GM12801 (cell line): ENCODE data around the gene CYB5R4.

ENCODE experiments used
- TF ChIP-seq, protein P1 (sequence below): IDR thresholded peaks from one replicate; pipeline ENCODE4 v1.5.1; 2011; ENCODE audit warnings: control low read depth; ENCODE audit not compliant: insufficient read length; ENCODE audit errors: extremely low read depth

CYB5R4 gene

DNA sequence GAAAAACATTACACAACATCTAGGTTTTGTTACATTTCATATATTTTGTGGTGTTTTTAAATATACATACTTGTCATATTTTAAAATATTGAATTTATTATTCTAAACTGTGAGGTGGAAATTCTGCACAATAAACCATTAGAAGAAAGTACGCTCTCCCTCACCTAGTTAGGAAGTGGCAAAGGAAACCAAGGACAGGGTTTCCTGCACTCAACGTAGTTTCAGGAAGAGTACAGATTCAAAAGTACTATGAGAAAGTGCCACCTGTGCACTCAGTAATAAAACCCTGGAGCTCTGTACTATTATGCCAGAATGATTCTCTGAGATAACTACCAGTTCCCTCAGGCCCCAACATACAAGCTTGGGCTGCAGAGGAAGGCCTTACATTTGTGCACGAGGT, 119.5 kb downstream of the CYB5R4 start:
- TF ChIP-seq, protein P1, sequence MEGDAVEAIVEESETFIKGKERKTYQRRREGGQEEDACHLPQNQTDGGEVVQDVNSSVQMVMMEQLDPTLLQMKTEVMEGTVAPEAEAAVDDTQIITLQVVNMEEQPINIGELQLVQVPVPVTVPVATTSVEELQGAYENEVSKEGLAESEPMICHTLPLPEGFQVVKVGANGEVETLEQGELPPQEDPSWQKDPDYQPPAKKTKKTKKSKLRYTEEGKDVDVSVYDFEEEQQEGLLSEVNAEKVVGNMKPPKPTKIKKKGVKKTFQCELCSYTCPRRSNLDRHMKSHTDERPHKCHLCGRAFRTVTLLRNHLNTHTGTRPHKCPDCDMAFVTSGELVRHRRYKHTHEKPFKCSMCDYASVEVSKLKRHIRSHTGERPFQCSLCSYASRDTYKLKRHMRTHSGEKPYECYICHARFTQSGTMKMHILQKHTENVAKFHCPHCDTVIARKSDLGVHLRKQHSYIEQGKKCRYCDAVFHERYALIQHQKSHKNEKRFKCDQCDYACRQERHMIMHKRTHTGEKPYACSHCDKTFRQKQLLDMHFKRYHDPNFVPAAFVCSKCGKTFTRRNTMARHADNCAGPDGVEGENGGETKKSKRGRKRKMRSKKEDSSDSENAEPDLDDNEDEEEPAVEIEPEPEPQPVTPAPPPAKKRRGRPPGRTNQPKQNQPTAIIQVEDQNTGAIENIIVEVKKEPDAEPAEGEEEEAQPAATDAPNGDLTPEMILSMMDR, result no peak

DNA sequence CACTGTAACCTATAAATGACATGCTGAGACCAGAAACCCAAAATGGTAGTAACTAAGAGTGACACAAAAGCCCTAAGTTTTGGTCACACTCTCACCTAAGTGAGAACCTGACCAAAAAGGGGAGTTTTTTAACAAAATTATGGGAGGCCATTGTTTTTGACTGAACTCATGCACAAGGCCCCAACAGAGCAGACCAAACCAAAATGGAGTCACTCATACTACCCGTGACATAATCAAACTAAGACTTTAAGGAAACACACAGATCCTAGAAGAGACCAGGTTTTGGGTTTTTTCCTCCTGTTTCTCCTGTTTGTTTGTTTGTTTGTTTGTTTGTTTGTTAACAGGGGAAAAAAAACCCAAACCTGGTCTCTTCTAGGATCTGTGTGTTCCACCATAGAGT, 124.9 kb downstream of the CYB5R4 start:
- TF ChIP-seq, protein P1, result no peak

DNA sequence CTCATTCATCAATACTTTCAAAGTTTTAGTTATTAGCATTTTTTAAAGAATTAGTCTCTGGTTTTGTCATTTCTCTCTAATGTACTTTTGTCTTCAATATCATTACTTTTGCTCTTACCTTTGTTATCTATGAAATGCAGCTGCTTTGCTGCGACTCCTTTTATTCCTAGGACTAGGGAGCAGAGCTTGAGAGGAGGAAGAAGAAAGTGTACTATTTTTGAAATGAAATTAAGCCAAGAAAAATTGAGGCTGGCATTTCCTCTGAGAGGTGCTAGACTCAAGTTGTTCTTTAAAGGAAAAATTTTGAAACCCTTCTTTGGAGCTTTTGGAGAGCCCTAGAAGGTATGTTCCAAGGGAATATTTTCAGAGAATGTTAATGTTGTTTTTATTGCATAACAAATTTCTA, 125.8 kb downstream of the CYB5R4 start:
- TF ChIP-seq, protein P1, result no peak

DNA sequence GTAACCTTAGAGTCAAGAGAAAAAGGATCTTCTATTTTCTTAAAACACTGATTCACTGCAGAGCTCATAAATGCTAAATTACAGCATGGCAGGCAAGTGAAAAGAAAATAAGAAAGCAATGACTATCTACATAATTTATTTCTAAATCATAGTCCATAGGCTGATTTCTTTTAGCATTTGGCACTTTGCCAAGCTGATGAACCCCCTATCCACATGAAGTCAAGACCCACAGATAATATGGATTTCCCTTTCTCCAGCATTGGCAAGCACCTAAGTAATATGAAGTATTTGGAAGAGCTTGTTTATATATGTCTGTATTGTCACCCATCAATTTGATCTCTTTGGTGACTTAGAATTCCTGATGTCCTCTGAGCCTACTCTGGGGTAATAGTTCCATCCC, 126.2 kb downstream of the CYB5R4 start:
- TF ChIP-seq, protein P1, result no peak

DNA sequence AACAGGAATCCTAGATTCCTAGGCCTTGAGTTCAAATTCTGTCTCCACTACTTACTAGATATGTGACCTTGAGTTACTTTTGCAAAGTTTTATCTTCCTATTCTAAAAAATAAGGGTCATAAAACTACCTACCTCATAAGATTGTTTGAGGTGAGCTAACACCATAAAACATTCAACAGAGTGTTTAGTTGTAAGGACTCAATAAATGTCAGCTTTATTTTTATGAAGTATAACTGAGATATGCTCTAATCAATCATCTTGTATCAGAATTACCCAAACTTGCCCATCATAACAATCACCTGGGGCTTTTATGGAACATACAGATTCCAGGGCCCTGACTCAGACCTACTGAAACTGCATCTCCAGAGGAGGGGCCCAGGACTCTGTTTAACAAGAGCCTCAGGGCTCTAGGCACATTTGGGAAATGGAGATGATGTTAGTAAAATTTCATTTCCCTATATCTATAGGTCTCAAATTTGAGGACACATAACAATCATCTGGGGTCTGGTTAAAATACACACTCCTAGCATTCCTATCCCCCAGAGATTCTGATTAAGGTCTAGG, 138.6 kb downstream of the CYB5R4 start:
- TF ChIP-seq, protein P1, result no peak

DNA sequence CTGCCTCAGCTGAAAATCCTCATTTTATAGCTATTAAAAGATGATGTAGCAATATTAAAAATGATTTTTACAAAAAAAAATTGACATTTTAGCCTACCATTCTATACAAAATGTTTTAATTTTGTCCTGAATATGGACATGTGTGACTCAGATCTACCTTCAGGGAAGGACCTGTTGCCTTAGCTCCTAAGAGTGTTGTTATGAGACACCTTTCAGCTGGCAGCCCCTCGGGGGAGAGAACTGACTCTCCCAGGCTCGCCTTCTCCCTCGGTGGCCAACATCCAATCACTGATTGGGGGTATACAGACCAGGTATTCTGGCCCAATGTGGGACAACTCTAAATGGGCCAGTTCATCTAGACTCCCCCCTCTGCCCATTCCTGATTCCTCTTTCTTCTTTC, 141.6 kb downstream of the CYB5R4 start:
- TF ChIP-seq, protein P1, result no peak

DNA sequence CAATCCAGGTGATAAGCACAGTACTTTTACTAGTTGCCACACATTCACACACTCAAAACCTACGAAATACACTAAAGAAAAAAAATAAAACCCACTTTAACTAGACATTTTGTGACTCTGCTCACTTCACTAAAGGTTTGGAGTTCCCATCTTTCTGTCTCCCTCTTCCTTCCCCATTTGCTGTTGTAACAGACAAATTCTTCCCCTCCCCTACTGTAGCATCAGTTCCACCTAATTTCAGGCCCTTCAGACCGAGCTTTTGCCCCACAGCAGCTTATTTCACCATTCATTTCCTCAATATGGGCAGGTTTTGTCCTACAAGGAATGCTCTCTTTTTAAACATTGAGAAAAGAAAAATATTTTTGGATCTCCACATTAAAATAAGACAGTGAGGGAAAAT, 142.7 kb downstream of the CYB5R4 start:
- TF ChIP-seq, protein P1, result no peak
